HG02884 (cell line): ENCODE data around the gene ATXN1.
A peak's percentile ranks its signal among the peaks of the same experiment; 100 is the strongest.

Experiments used
- ATAC-seq: cut with Tn5 transposase; IDR thresholded peaks from one replicate; pipeline ENCODE4 v1.9.1; 2021; ENCODE audit warnings: mild to moderate bottlenecking, moderate library complexity; ENCODE audit not compliant: unreplicated experiment

ATXN1 gene

DNA sequence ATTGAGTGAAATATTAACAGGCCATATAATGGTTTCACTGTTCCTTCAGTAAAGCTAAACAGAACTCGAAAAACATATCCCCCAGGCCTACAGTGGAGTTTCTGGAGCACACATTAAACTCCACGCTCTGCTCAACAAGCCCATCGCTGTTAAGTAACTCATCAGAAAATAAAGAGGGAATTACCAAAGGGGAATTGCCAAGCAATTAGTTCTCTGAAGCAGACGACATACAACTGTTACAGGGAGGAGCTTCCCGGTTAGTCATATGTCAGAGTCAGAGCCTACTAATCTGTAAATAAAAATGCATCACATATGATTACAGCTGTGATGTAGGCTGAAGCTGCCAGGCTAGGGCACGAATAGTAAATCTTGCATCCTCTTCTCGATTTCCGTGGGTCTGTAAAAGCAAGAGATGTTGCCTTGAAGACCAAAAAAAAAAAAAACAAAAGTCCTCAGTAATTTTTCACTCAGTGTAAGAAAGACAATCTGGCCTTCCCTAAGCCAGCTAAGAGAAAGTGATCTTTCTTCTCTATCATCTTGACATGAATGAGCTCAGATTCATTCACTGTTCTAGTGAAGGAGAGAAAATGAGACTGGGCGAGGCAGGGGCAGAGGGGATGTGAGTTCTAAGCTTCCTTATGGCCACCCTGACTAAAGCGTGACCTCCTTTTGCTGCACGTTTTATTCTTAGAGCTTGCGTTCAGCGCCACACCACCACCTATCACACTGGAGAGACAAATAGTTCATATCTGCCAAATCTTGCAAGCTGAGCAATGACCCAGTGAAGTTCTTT is 13.8 kb downstream of the ATXN1 start:
- ATAC-seq, result no peak

- ATAC-seq, result no peak
These were observed 14.4 kb downstream of the ATXN1 start for GRCh38 chr6:16746812-16747211.

- ATAC-seq, result no peak
These were observed 14.9 kb downstream of the ATXN1 start for GRCh38 chr6:16746401-16746800.

- ATAC-seq, result no peak
These were observed 17.5 kb downstream of the ATXN1 start for GRCh38 chr6:16743664-16744210.

- no peak for ATAC-seq
These were observed 19.1 kb downstream of the ATXN1 start for GRCh38 chr6:16742116-16742515.

DNA sequence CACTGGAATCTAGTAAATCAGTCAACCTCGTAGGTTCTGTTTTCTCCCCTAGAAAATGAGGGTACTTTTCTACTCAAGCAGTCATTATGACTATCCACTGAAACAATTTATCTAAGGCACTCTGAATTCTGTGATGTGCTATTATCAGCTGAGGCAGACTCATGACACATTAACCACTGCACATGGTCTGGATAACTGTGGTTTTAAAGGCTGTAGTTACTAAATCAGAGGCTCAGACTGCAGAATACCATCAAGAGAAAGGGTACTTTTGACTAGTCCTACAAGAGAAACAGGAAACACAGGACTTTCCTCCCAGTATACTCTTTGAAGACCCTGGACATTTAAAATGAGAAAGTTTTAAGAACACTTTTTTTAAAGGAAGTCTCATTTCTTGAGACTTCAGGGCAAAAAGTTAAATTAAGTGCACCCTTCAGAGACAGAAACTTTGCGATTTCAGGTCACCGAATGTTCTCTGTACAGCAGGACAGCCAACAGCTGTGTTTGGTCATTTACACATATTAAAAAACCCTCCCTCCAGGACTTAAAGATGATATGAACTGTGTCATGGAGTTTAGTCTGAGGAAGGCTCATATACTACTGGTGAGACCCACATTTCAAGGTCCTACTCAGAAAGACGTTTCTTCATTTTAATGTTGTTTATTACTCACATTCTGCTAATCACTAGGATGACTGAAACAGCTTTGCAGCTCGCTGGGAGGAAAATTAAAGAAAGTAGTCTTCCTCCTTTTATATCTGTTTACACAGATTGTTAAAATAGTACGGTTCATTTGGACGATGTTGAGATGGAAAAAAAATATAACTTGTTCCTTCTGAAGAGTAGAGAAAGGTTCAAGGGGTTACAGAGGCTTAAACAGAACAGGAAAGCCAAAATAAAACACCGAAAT is 19.9 kb downstream of the ATXN1 start:
- ATAC-seq, result no peak

DNA sequence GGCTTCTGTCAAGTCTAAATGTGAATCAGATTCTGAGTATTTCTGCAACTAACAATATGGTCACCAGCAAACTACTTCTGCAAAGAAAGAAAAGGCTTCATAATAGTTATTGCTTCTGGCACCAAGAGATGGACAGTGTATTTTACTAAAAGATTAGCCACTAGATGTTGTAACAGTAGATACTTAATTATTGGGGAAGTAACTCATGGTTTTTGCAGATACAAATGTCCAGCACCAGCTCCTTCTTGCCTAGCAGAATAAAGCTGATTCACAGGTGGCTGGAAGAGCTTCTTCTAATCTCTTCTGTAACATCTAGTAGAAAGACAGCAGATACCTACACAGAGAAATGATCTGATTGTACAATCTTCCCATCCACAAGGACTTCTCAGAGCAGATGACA is 21.2 kb downstream of the ATXN1 start:
- no peak for ATAC-seq

DNA sequence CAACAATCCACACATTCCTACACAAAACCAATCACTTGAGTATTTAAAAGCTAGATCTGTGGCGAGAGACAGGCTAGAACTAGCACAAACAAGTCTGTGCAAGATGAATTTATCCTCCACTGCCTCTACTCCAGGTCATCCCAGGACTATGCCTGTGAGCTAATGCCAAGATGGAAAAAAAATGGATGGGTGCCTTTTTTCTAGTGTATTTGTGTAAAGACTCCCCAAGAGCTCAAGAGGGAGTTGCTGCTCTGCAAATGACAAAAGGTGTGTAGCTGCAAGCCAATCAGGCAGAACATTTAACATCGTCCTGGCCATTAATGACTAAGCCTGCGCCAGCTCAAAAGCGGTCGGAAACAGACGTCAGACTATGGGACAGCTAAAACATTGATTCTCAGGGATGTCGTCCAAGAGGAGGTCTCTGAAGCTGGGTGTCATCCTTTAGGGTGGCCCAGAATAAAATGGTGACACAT is 21.9 kb downstream of the ATXN1 start:
- ATAC-seq, result no peak

GRCh38 chr6:16737925-16738324 is 23.3 kb downstream of the ATXN1 start:
- no peak for ATAC-seq

- ATAC-seq, result no peak
These were observed 24.1 kb downstream of the ATXN1 start for GRCh38 chr6:16736856-16737775.

- no peak for ATAC-seq
These were observed 26.2 kb downstream of the ATXN1 start for GRCh38 chr6:16735014-16735413.

GRCh38 chr6:16733085-16733484 is 28.2 kb downstream of the ATXN1 start:
- no peak for ATAC-seq

- peak; percentile 96 for ATAC-seq
These were observed 29.7 kb downstream of the ATXN1 start for GRCh38 chr6:16731478-16732051.

- ATAC-seq, result peak; percentile 12
These were observed 30.4 kb downstream of the ATXN1 start for GRCh38 chr6:16730738-16731477.

DNA sequence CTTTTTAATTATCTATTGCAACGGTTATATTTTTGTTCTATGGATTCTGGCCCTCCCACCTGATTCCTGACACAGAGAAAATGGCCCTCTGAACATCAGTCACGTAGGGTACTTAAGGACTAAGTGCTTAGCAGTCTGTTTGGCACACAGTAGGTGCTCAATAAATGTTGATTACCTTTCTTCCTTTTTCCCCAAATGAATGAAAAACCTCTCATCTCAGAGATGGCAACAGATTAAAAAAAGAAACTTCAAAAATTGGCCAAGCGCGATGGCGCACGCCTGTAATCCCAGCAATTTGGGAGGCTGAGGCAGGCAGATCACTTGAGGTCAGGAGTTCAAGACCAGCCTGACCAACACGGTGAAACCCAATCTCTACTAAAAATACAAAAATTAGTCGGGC is 31.5 kb downstream of the ATXN1 start:
- ATAC-seq, result no peak

GRCh38 chr6:16729183-16729691 is 32.0 kb downstream of the ATXN1 start:
- no peak for ATAC-seq

DNA sequence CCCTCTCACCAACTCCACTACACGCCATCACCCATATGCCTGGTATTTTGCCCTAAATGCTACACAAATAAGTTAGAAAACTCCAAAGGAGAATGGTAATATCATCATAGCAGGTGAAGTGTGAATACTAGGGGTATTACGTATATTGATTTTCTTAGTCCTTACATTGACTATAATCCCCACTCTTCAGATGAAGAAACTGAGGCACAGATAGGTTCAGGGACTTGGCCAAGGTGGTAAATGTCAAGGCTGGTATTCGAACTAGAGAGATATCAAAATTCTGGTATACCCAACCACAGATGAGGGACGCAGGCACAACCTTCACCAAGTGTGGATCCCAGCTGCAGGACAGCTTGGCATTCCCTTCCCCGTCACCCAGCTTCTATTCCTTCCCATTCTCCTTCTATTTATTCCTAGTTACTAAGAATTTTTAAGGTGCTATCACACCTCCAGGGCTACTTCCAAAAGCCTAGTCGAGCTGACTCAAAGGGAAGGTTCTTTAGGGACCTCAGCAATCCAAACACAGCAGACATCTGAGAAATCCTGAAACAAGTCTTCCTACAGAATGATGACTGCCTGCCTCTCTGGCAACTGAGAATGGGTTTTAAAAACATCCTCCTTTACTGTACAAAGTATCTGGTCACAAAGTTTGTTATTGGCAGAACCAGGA is 32.6 kb downstream of the ATXN1 start:
- no peak for ATAC-seq

GRCh38 chr6:16727996-16728395 is 33.3 kb downstream of the ATXN1 start:
- no peak for ATAC-seq
